CD4-positive, alpha-beta T cell treated with Interleukin-15 for 1 hour (primary cell): ENCODE results near the gene CKB.

Experiments
- DNase-seq: peaks from one replicate; pipeline ENCODE4 v3.0.0-alpha.2; 2020

Gene CKB

GRCh38 chr14:103522649-103523574 is at the start of gene CKB:
Gene CKB, minus strand, starts transcription at chr14:103522830. Its CDS starts 337 bp downstream, at chr14:103522493.
- DNase-seq: peak; percentile 35

- DNase-seq: no peak
These were observed 46.8 kb upstream of the CKB start for GRCh38 chr14:103569408-103569807.

GRCh38 chr14:103568952-103569351 is 46.3 kb upstream of the CKB start:
- no peak for DNase-seq

- no peak for DNase-seq
These were observed 41.3 kb upstream of the CKB start for GRCh38 chr14:103563844-103564505.

GRCh38 chr14:103563226-103563620 is 40.6 kb upstream of the CKB start:
- DNase-seq: no peak

- DNase-seq: peak; percentile 83
These were observed 40.0 kb upstream of the CKB start, which contains the start of the genes BAG5 and COA8 for GRCh38 chr14:103562429-103563225. Gene BAG5, minus strand, starts transcription at chr14:103562657. Its CDS starts 1,493 bp downstream, at chr14:103561164. Gene COA8, plus strand, starts transcription at chr14:103562960. Its CDS starts 42 bp downstream, at chr14:103563002.

- DNase-seq: no peak
These were observed 39.5 kb upstream of the CKB start for GRCh38 chr14:103562179-103562428.

- no peak for DNase-seq
These were observed 39.0 kb upstream of the CKB start for GRCh38 chr14:103561381-103562178.

GRCh38 chr14:103560691-103561090 is 38.1 kb upstream of the CKB start:
- DNase-seq: no peak

GRCh38 chr14:103559766-103560165 is 37.1 kb upstream of the CKB start:
- no peak for DNase-seq

- DNase-seq: no peak
These were observed 35.6 kb upstream of the CKB start for GRCh38 chr14:103558071-103558882.

- no peak for DNase-seq
These were observed 34.5 kb upstream of the CKB start for GRCh38 chr14:103556946-103557758.

GRCh38 chr14:103555559-103556337 is 33.1 kb upstream of the CKB start:
- no peak for DNase-seq

- no peak for DNase-seq
These were observed 30.2 kb upstream of the CKB start for GRCh38 chr14:103552846-103553210.

GRCh38 chr14:103552011-103552845 is 29.6 kb upstream of the CKB start:
- DNase-seq: no peak

GRCh38 chr14:103551338-103551762 is 28.7 kb upstream of the CKB start:
- no peak for DNase-seq

GRCh38 chr14:103550451-103551337 is 28.1 kb upstream of the CKB start:
- no peak for DNase-seq
